WTC11 (cell line): ENCODE measurements around the gene PRKCQ. TPM values are rescaled to one million over a fixed set of nuclear protein-coding genes. Genes with fewer than 3 reads are reported as not detected.
"Not testable (repeated sequence)": the region's sequence is repeated elsewhere in the genome, so short reads cannot be mapped to it uniquely, and the experiment has no call there.

ENCODE experiments used
- ATAC-seq: fragments of 200-7000 bp; cut with Tn5 transposase; 2 replicates; pipeline ENCODE4 v1.10.0; 2021; ENCODE audit warnings: mild to moderate bottlenecking, moderate library complexity
- CTCF ChIA-PET: fragments of 300-600 bp; sonication (Branson Sonifier 250); formaldehyde crosslinking; loops from one replicate; lab custom pipeline; 2021; ENCODE audit warnings: antibody characterized with exemption; lab: Charles Lee
- POLR2A ChIA-PET: fragments of 350-600 bp; sonication (Branson Sonifier 250); formaldehyde crosslinking; loops from one replicate; lab custom pipeline; 2021; ENCODE audit warnings: antibody characterized with exemption; lab: Charles Lee
- DNase-seq: peaks from one replicate; pipeline ENCODE4 v3.0.0; 2021; ENCODE audit warnings: low spot score
- H3K27ac Mint-ChIP-seq: 2 replicates; pipeline ENCODE4 v1.8.0; 2021; ENCODE audit warnings: mixed read lengths
- H3K27me3 Mint-ChIP-seq: 2 replicates; pipeline ENCODE4 v1.8.0; 2021; ENCODE audit warnings: low read depth, mild to moderate bottlenecking, moderate library complexity, mixed read lengths
- H3K36me3 Mint-ChIP-seq: 2 replicates; pipeline ENCODE4 v1.8.0; 2021; ENCODE audit warnings: mixed read lengths
- H3K4me1 Mint-ChIP-seq: 2 replicates; pipeline ENCODE4 v1.8.0; 2022; ENCODE audit warnings: mixed read lengths
- H3K4me3 Mint-ChIP-seq: 2 replicates; pipeline ENCODE4 v1.8.0; 2021; ENCODE audit warnings: mild to moderate bottlenecking, moderate library complexity, mixed read lengths
- H3K9me3 Mint-ChIP-seq: 2 replicates; pipeline ENCODE4 v1.8.0; 2021; ENCODE audit warnings: mixed read lengths
- AFF4 ChIP-seq: sonication (generic); formaldehyde crosslinking; IDR thresholded peaks from 2 replicates; pipeline ENCODE4 v1.8.1; 2023; ENCODE audit warnings: mild to moderate bottlenecking, missing genetic modification reagents, borderline replicate concordance
- ATF2 ChIP-seq: sonication (generic); formaldehyde crosslinking; IDR thresholded peaks from 2 replicates; pipeline ENCODE4 v1.8.1; 2022; ENCODE audit warnings: low read depth, missing genetic modification reagents, borderline replicate concordance
- ATF6 ChIP-seq: sonication (generic); formaldehyde crosslinking; IDR thresholded peaks from 2 replicates; pipeline ENCODE4 v1.8.1; 2023; ENCODE audit warnings: mild to moderate bottlenecking, missing genetic modification reagents
- CREB1 ChIP-seq: sonication (generic); formaldehyde crosslinking; IDR thresholded peaks from 2 replicates; pipeline ENCODE4 v1.8.0; 2023; ENCODE audit warnings: mild to moderate bottlenecking, missing genetic modification reagents
- E2F4 ChIP-seq: sonication (generic); formaldehyde crosslinking; IDR thresholded peaks from 2 replicates; pipeline ENCODE4 v1.8.1; 2022; ENCODE audit warnings: low read depth, mild to moderate bottlenecking, moderate library complexity, missing genetic modification reagents, borderline replicate concordance
- JAZF1 ChIP-seq: fragments of 250-450 bp; sonication (Bioruptor Pico); IDR thresholded peaks from 2 replicates; pipeline ENCODE4 v1.9.0; 2021; ENCODE audit warnings: moderate library complexity, mild to moderate bottlenecking, inconsistent platforms
- JUN ChIP-seq: sonication (generic); formaldehyde crosslinking; IDR thresholded peaks from 2 replicates; pipeline ENCODE4 v1.8.0; 2023; ENCODE audit warnings: mild to moderate bottlenecking, missing genetic modification reagents
- OVOL2 ChIP-seq: fragments of 250-450 bp; sonication (Bioruptor Pico); IDR thresholded peaks from 2 replicates; pipeline ENCODE4 v1.9.0; 2021; ENCODE audit warnings: mild to moderate bottlenecking, borderline replicate concordance
- SOX15 ChIP-seq: fragments of 250-450 bp; sonication (Bioruptor Pico); IDR thresholded peaks from 2 replicates; pipeline ENCODE4 v1.9.0; 2021; ENCODE audit warnings: mild to moderate bottlenecking
- TCF7 ChIP-seq: sonication (generic); formaldehyde crosslinking; IDR thresholded peaks from 2 replicates; pipeline ENCODE4 v1.8.0; 2022; ENCODE audit warnings: mild to moderate bottlenecking, low read depth, missing genetic modification reagents, moderate library complexity
- TP53 ChIP-seq: sonication (generic); formaldehyde crosslinking; IDR thresholded peaks from 2 replicates; pipeline ENCODE4 v1.8.1; 2023; ENCODE audit warnings: mild to moderate bottlenecking, missing genetic modification reagents
- ZNF138 ChIP-seq: sonication (generic); formaldehyde crosslinking; conservative IDR thresholded peaks from 2 replicates; pipeline ENCODE4 v1.8.1; 2022; ENCODE audit warnings: mild to moderate bottlenecking, moderate library complexity, missing genetic modification reagents
- ZNF281 ChIP-seq: sonication (generic); formaldehyde crosslinking; IDR thresholded peaks from 2 replicates; pipeline ENCODE4 v1.8.0; 2023; ENCODE audit warnings: mild to moderate bottlenecking, missing genetic modification reagents
- ZNF671 ChIP-seq: fragments of 250-450 bp; sonication (Bioruptor Pico); IDR thresholded peaks from 2 replicates; pipeline ENCODE4 v1.8.0; 2021; ENCODE audit warnings: mild to moderate bottlenecking
- total RNA-seq: library from RNA; stranded (reverse); gene quantifications from 3 replicates; pipeline ENCODE4 v1.2.3, GENCODE V29; 2021

Gene PRKCQ
- total RNA-seq, 1 experiment from 2014 or later, result 8.7 TPM

- TF ChIP-seq AFF4 (CRISPR knock-in tag), result no peak
Observed at GRCh38 chr10:6473901-6474370, 106.1 kb downstream of the PRKCQ start (continued).

- Mint-ChIP-seq H3K27me3 (no peaks in the 10 kb centered on the region), H3K36me3 (peaks cover 14% of the 10 kb centered on the region), H3K4me1 (no peaks in the 10 kb centered on the region; the same call in 1 of the 2 replicates), H3K27ac (no peak overlapping the region), H3K4me3 (no peak overlapping the region), H3K9me3 (peaks cover 10% of the 10 kb centered on the region)
- ChIA-PET POLR2A (interaction anchor here (0.6 kb wide), 1 partner anchor 199 kb away, joined by 3 read pairs; no protein-coding TSS in a partner anchor), CTCF (no interaction called here)
- TF ChIP-seq CREB1 (CRISPR knock-in tag), result no peak
- no peak for TF ChIP-seq ATF6
- TF ChIP-seq ZNF671 (CRISPR knock-in tag), result no peak
- no peak for TF ChIP-seq JAZF1 (CRISPR knock-in tag)
- no peak for TF ChIP-seq SOX15
- TF ChIP-seq TP53 (CRISPR knock-in tag), result no peak
- no peak for TF ChIP-seq JUN
- no peak for TF ChIP-seq TCF7
- no peak for TF ChIP-seq ZNF281 (CRISPR knock-in tag)
- no peak for TF ChIP-seq OVOL2 (CRISPR knock-in tag)
- TF ChIP-seq E2F4, result no peak
- TF ChIP-seq ATF2 (CRISPR knock-in tag), result no peak
- TF ChIP-seq ZNF138 (CRISPR knock-in tag), result no peak
- ATAC-seq, result no peak
- DNase-seq, result no peak
Observed at GRCh38 chr10:6473430-6473829, 106.6 kb downstream of the PRKCQ start.

GRCh38 chr10:6472710-6473005 lies 107.4 kb downstream of the PRKCQ start:
- ATAC-seq, CTCF ChIA-PET, POLR2A ChIA-PET, H3K27ac Mint-ChIP-seq, H3K27me3 Mint-ChIP-seq, H3K4me3 Mint-ChIP-seq, H3K4me1 Mint-ChIP-seq, DNase-seq, H3K36me3 Mint-ChIP-seq: not testable (repeated sequence)
- peaks cover 10% of the 10 kb centered on the region for H3K9me3 Mint-ChIP-seq
